ENCODE results near the gene MYL12B.
"Not testable (repeated sequence)": the region's sequence is repeated elsewhere in the genome, so short reads cannot be mapped to it uniquely, and the experiment has no call there.

The MYL12B gene

GRCh38 chr18:3263132-3263700 lies 1.3 kb downstream of the MYL12B start:
- DNase-seq, result no peak

- peak; percentile 14 to 20 for DNase-seq
These were observed 2.4 kb downstream of the MYL12B start for GRCh38 chr18:3264362-3264761.

GRCh38 chr18:3265564-3266033 lies 3.7 kb downstream of the MYL12B start:
- DNase-seq, result no peak

GRCh38 chr18:3266062-3266608 lies 4.2 kb downstream of the MYL12B start:
- DNase-seq, result no peak

- DNase-seq, result no peak
These were observed 6.4 kb downstream of the MYL12B start for GRCh38 chr18:3268306-3268705.

- DNase-seq, result no peak
These were observed 7.4 kb downstream of the MYL12B start for GRCh38 chr18:3269241-3269913.

- DNase-seq, result no peak
These were observed 8.0 kb downstream of the MYL12B start for GRCh38 chr18:3269914-3270299.

GRCh38 chr18:3273042-3273441 lies 11.1 kb downstream of the MYL12B start:
- no peak for DNase-seq

- not testable (repeated sequence) for DNase-seq
These were observed 15.8 kb downstream of the MYL12B start for GRCh38 chr18:3277643-3278213.

- no peak for DNase-seq
These were observed 17.6 kb downstream of the MYL12B start for GRCh38 chr18:3279201-3280185.

- DNase-seq, result no peak
These were observed 19.8 kb downstream of the MYL12B start for GRCh38 chr18:3281456-3282400.

GRCh38 chr18:3283253-3283863 lies 21.4 kb downstream of the MYL12B start:
- DNase-seq, result no peak

- no peak for DNase-seq
These were observed 22.0 kb downstream of the MYL12B start for GRCh38 chr18:3283908-3284307.

GRCh38 chr18:3284501-3284900 lies 22.6 kb downstream of the MYL12B start:
- no peak for DNase-seq

GRCh38 chr18:3286159-3286558 lies 24.2 kb downstream of the MYL12B start:
- no peak for DNase-seq

GRCh38 chr18:3293196-3293951 lies 31.4 kb downstream of the MYL12B start:
- DNase-seq, result no peak

- no peak for DNase-seq
These were observed 32.6 kb downstream of the MYL12B start for GRCh38 chr18:3294435-3295080.

GRCh38 chr18:3297025-3297984 lies 35.4 kb downstream of the MYL12B start:
- peak; percentile 88 to 95 for DNase-seq

- no peak for DNase-seq
These were observed 42.9 kb downstream of the MYL12B start for GRCh38 chr18:3304832-3305231.

Measured in activated CD4-positive, alpha-beta T cell treated with anti-CD3 and anti-CD28 coated beads for 4 hours (primary cell).